ENCODE results near the gene TEN1.

GRCh38 chr17:76049239-76049638 lies 70.2 kb downstream of the TEN1 start:
- no peak for TF ChIP-seq POLR2AphosphoS5 (IDR thresholded peaks at IDR 0.05; ENCODE audit: low read depth, low read length)
- TF ChIP-seq TAF1 (IDR thresholded peaks at IDR 0.05; ENCODE audit: borderline replicate concordance, insufficient read depth, low read length), result no peak
- TF ChIP-seq REST (IDR thresholded peaks at IDR 0.05; ENCODE audit: insufficient read depth in 1 of 2, low read depth in 2 of 2, low read length in 2 of 2), result no peak
- TF ChIP-seq SIN3A (IDR thresholded peaks at IDR 0.05; ENCODE audit: borderline replicate concordance, insufficient read depth, low read length), result no peak
- no peak for TF ChIP-seq FOXP2 (optimal IDR thresholded peaks at IDR 0.05; ENCODE audit: borderline replicate concordance, extremely low read depth, extremely low read length, insufficient read depth)

Measured in PFSK-1 (cell line).